HepG2 (cell line): ENCODE results near the gene BRCA1. TPM values are rescaled to one million over a fixed set of nuclear protein-coding genes. Genes with fewer than 3 reads are reported as not detected.

Source experiments
- ARID5B ChIP-seq: IDR thresholded peaks from 2 replicates; pipeline ENCODE4 v1.4.0; 2020; ENCODE audit warnings: mild to moderate bottlenecking, missing genetic modification reagents
- CC2D1A ChIP-seq: sonication (generic); formaldehyde crosslinking; IDR thresholded peaks from 2 replicates; pipeline ENCODE4 v1.8.1; 2023; ENCODE audit warnings: mild to moderate bottlenecking, missing genetic modification reagents
- CREB1 ChIP-seq, 2 experiments: fragments of 450-650 bp in 1 of 2; IDR thresholded peaks; 2 replicates each; pipeline ENCODE4 v1.6.1; 2016 to 2017; ENCODE audit warnings: control low read depth in 1 of 2, mild to moderate bottlenecking in 1 of 2, missing compliant biosample characterization in 1 of 2, missing genetic modification characterization in 1 of 2
- EED ChIP-seq: sonication (generic); formaldehyde crosslinking; IDR thresholded peaks from 2 replicates; pipeline ENCODE4 v1.5.0; 2020; ENCODE audit warnings: mild to moderate bottlenecking, missing genetic modification reagents
- ETS1 ChIP-seq: sonication (generic); formaldehyde crosslinking; IDR thresholded peaks from 2 replicates; pipeline ENCODE4 v1.4.0; 2020; ENCODE audit warnings: missing genetic modification reagents
- GATA4 ChIP-seq: sonication (generic); IDR thresholded peaks from 2 replicates; pipeline ENCODE4 v1.6.1; 2016; ENCODE audit warnings: antibody characterized with exemption, low read depth, borderline replicate concordance
- HDAC2 ChIP-seq: sonication (generic); formaldehyde crosslinking; IDR thresholded peaks from 2 replicates; pipeline ENCODE4 v1.4.0; 2020; ENCODE audit warnings: missing genetic modification reagents
- HNRNPUL1 ChIP-seq: fragments of 200-400 bp; formaldehyde crosslinking; IDR thresholded peaks from 2 replicates; pipeline ENCODE4 v1.6.1; 2017; ENCODE audit warnings: low read depth, mild to moderate bottlenecking, low read length, moderate library complexity
- MZF1 ChIP-seq: sonication (generic); formaldehyde crosslinking; IDR thresholded peaks from 2 replicates; pipeline ENCODE4 v1.8.1; 2023; ENCODE audit warnings: mild to moderate bottlenecking, missing genetic modification reagents, borderline replicate concordance
- NFATC3 ChIP-seq: sonication (generic); formaldehyde crosslinking; IDR thresholded peaks from 2 replicates; pipeline ENCODE4 v1.5.1; 2020; ENCODE audit warnings: mild to moderate bottlenecking, missing genetic modification reagents
- PHF8 ChIP-seq: sonication (generic); formaldehyde crosslinking; IDR thresholded peaks from 2 replicates; pipeline ENCODE4 v1.5.0; 2020; ENCODE audit warnings: missing genetic modification reagents
- TOE1 ChIP-seq: sonication (generic); formaldehyde crosslinking; IDR thresholded peaks from 2 replicates; pipeline ENCODE4 v1.4.0; 2020; ENCODE audit warnings: mild to moderate bottlenecking, missing genetic modification reagents
- ZBTB25 ChIP-seq: IDR thresholded peaks from 2 replicates; pipeline ENCODE4 v1.6.1; 2018; ENCODE audit warnings: missing genetic modification reagents
- ZNF121 ChIP-seq: sonication (generic); formaldehyde crosslinking; IDR thresholded peaks from 2 replicates; pipeline ENCODE4 v1.5.0; 2020; ENCODE audit warnings: mild to moderate bottlenecking, missing genetic modification reagents
- ZNF225 ChIP-seq: sonication (generic); formaldehyde crosslinking; IDR thresholded peaks from 2 replicates; pipeline ENCODE4 v1.4.0; 2020; ENCODE audit warnings: mild to moderate bottlenecking, missing genetic modification reagents
- ZNF484 ChIP-seq: sonication (generic); formaldehyde crosslinking; IDR thresholded peaks from 2 replicates; pipeline ENCODE4 v1.5.1; 2020; ENCODE audit warnings: mild to moderate bottlenecking, low read depth, missing genetic modification reagents, borderline replicate concordance
- ZNF552 ChIP-seq: sonication (generic); formaldehyde crosslinking; IDR thresholded peaks from 2 replicates; pipeline ENCODE4 v1.9.0; 2022; ENCODE audit warnings: missing genetic modification reagents, mild to moderate bottlenecking, borderline replicate concordance
- ZNF562 ChIP-seq: sonication (generic); formaldehyde crosslinking; IDR thresholded peaks from 2 replicates; pipeline ENCODE4 v1.8.0; 2022; ENCODE audit warnings: missing genetic modification reagents, borderline replicate concordance
- ZNF678 ChIP-seq: sonication (generic); formaldehyde crosslinking; IDR thresholded peaks from 2 replicates; pipeline ENCODE4 v1.4.0; 2020; ENCODE audit warnings: mild to moderate bottlenecking, missing genetic modification reagents
- ZNF737 ChIP-seq: sonication (generic); formaldehyde crosslinking; IDR thresholded peaks from 2 replicates; pipeline ENCODE4 v1.5.0; 2020; ENCODE audit warnings: missing genetic modification reagents, mild to moderate bottlenecking, borderline replicate concordance
- ZSCAN12 ChIP-seq: sonication (generic); formaldehyde crosslinking; IDR thresholded peaks from 2 replicates; pipeline ENCODE4 v1.9.0; 2021; ENCODE audit warnings: mild to moderate bottlenecking, missing genetic modification reagents
- ZSCAN5A ChIP-seq: sonication (generic); formaldehyde crosslinking; IDR thresholded peaks from 2 replicates; pipeline ENCODE4 v1.8.0; 2022; ENCODE audit warnings: mild to moderate bottlenecking, missing genetic modification reagents, borderline replicate concordance
- polyA plus RNA-seq, 8 experiments: library from polyadenylated mRNA; depleted of rRNA in 3 of 8; stranded (reverse) in 7 of 8; unstranded in 1 of 8; fragments of >200 nt; fragmentation: Illumina TruSeq in 4 of 8; extraction: Trizol in 4 of 8; gene quantifications; 2 replicates each; pipeline versions ENCODE4 v1.2.1 to v1.2.3, GENCODE V29; 2011 to 2016; ENCODE audit warnings: low read depth in 4 of 8, missing spikeins in 1 of 8, mixed read lengths in 1 of 8; ENCODE audit not compliant: insufficient read depth in 1 of 8
- total RNA-seq, 5 experiments: library from RNA; depleted of rRNA; stranded (reverse); fragments of >200 nt; fragmentation: Illumina TruSeq; extraction: Trizol; gene quantifications; 2 replicates each; pipeline ENCODE4 v1.2.3, GENCODE V29; 2016; ENCODE audit warnings: low read depth in 1 of 5

The BRCA1 gene
- total and polyA plus RNA-seq, 2 of the 13 experiments (the other 11 are each of a cell fraction or from before 2014, with no cell fraction given), result 13.3 to 37.5 TPM

- TF ChIP-seq GATA4, result no peak
- TF ChIP-seq CC2D1A (CRISPR knock-in tag), result no peak
- no peak for TF ChIP-seq EED (CRISPR knock-in tag)
- peak; percentile 43; the same call in 1 of the 2 replicates for TF ChIP-seq HDAC2 (CRISPR knock-in tag)
- TF ChIP-seq ZNF737 (CRISPR knock-in tag), result no peak; the same call in 1 of the 2 replicates
- TF ChIP-seq ZNF484 (CRISPR knock-in tag), result no peak
- TF ChIP-seq ETS1 (CRISPR knock-in tag), result no peak
- no peak for TF ChIP-seq MZF1
- TF ChIP-seq NFATC3 (CRISPR knock-in tag), result no peak
- no peak for TF ChIP-seq CREB1 (IDR thresholded peaks at IDR 0.05)
- peak; percentile 33; the same call in 1 of the 2 replicates for TF ChIP-seq CREB1 (CRISPR knock-in tag; IDR thresholded peaks at IDR 0.05)
- TF ChIP-seq ZNF552 (CRISPR knock-in tag), result no peak
- peak; percentile 51; the same call in 1 of the 2 replicates for TF ChIP-seq ZBTB25 (CRISPR knock-in tag)
- TF ChIP-seq ARID5B (CRISPR knock-in tag), result peak; percentile 55
- TF ChIP-seq TOE1 (CRISPR knock-in tag), result no peak
- TF ChIP-seq ZNF562 (CRISPR knock-in tag), result no peak
- TF ChIP-seq ZSCAN5A (CRISPR knock-in tag), result no peak
- no peak for TF ChIP-seq ZNF678 (CRISPR knock-in tag)
- TF ChIP-seq ZSCAN12 (CRISPR knock-in tag), result no peak
- no peak for TF ChIP-seq HNRNPUL1
- no peak for TF ChIP-seq ZNF121 (CRISPR knock-in tag)
- TF ChIP-seq PHF8 (CRISPR knock-in tag), result peak; percentile 60
- TF ChIP-seq ZNF225, result no peak
Measured at GRCh38 chr17:43006639-43007551, 118.3 kb downstream of the BRCA1 start, which contains the start of gene IFI35 (continued).
